CD4-positive, alpha-beta T cell treated with Interferon gamma for 1 hour (primary cell): ENCODE measurements around the gene STIM1.

Experiments
- DNase-seq: peaks from one replicate; pipeline ENCODE4 v3.0.0-alpha.2; 2020

STIM1 gene

GRCh38 chr11:3956038-3956437 is 100.6 kb downstream of the STIM1 start:
- no peak for DNase-seq

GRCh38 chr11:3956748-3957147 is 101.3 kb downstream of the STIM1 start:
- no peak for DNase-seq

GRCh38 chr11:3957437-3957836 is 102.0 kb downstream of the STIM1 start:
- no peak for DNase-seq

- no peak for DNase-seq
These were observed 102.8 kb downstream of the STIM1 start for GRCh38 chr11:3958281-3958680.

GRCh38 chr11:3959015-3959902 is 103.8 kb downstream of the STIM1 start:
- DNase-seq, result no peak

- DNase-seq, result no peak
These were observed 104.4 kb downstream of the STIM1 start for GRCh38 chr11:3959903-3960265.

GRCh38 chr11:3962406-3962840 is 107.0 kb downstream of the STIM1 start:
- DNase-seq, result no peak

GRCh38 chr11:3964056-3964455 is 108.6 kb downstream of the STIM1 start:
- DNase-seq, result no peak

- no peak for DNase-seq
These were observed 109.6 kb downstream of the STIM1 start for GRCh38 chr11:3964935-3965604.

GRCh38 chr11:3967695-3968094 is 112.2 kb downstream of the STIM1 start:
- DNase-seq, result no peak

GRCh38 chr11:3969200-3969599 is 113.7 kb downstream of the STIM1 start:
- DNase-seq, result no peak

- DNase-seq, result no peak
These were observed 114.1 kb downstream of the STIM1 start for GRCh38 chr11:3969613-3970012.

- DNase-seq, result no peak
These were observed 114.6 kb downstream of the STIM1 start for GRCh38 chr11:3970108-3970507.

- DNase-seq, result no peak
These were observed 116.4 kb downstream of the STIM1 start for GRCh38 chr11:3971756-3972404.

GRCh38 chr11:3972431-3972830 is 117.0 kb downstream of the STIM1 start:
- no peak for DNase-seq

- DNase-seq, result no peak
These were observed 121.6 kb downstream of the STIM1 start for GRCh38 chr11:3977078-3977477.

- DNase-seq, result no peak
These were observed 125.7 kb downstream of the STIM1 start for GRCh38 chr11:3981084-3981633.

- DNase-seq, result no peak
These were observed 127.0 kb downstream of the STIM1 start for GRCh38 chr11:3982431-3982830.

- no peak for DNase-seq
These were observed 127.6 kb downstream of the STIM1 start for GRCh38 chr11:3983101-3983500.

GRCh38 chr11:3984896-3985295 is 129.4 kb downstream of the STIM1 start:
- peak; percentile 24 for DNase-seq

- no peak for DNase-seq
These were observed 130.2 kb downstream of the STIM1 start for GRCh38 chr11:3985631-3986030.

GRCh38 chr11:3986301-3986700 is 130.8 kb downstream of the STIM1 start:
- no peak for DNase-seq

- DNase-seq, result no peak
These were observed 133.9 kb downstream of the STIM1 start for GRCh38 chr11:3989276-3989920.
